Central memory CD4-positive, alpha-beta T cell (primary cell): ENCODE results near the gene CLECL1.
"Not testable (repeated sequence)": the region's sequence is repeated elsewhere in the genome, so short reads cannot be mapped to it uniquely, and the experiment has no call there.

Experiments
- DNase-seq: peaks from one replicate; pipeline ENCODE4 v3.0.0; 2022

The CLECL1 gene

DNA sequence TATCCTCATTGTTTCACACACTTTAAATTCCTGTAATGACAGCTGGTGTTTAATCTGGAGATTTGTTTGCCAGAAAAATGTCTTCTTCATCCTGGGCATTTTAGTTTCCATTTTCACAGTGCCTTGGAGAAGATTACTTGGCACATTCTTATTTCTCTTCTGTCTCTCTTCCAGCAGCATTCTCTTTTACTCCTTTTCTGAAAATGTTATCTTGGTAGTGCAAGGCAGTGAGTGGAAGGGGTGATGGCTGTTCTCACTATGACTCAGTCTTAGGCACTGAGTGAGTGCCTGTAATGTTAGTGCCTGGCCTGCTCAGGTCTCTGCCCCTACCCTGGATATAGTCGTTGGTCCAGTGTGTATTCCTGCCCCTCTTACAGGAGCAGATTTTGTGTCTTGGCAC is 13.1 kb downstream of the CLECL1 start:
- no peak for DNase-seq

DNA sequence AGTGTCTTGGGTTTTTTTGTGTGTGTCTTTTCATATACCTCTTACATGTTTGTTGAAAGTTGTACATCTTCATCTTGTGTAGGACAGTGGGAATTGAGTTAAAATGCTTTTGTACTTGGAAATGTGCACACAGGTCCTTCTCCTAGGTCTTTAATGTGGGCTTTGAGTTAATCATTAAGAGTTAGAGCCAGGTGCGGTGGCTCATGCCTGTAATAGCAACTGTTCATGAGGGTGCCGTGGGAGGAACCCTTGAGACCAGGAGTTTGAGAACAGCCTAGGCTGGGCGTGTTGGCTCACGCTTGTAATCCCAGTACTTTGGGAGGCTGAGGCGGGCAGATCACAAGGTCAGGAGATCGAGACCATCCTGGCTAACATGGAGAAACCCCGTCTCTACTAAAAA is 13.9 kb downstream of the CLECL1 start:
- DNase-seq, result no peak

DNA sequence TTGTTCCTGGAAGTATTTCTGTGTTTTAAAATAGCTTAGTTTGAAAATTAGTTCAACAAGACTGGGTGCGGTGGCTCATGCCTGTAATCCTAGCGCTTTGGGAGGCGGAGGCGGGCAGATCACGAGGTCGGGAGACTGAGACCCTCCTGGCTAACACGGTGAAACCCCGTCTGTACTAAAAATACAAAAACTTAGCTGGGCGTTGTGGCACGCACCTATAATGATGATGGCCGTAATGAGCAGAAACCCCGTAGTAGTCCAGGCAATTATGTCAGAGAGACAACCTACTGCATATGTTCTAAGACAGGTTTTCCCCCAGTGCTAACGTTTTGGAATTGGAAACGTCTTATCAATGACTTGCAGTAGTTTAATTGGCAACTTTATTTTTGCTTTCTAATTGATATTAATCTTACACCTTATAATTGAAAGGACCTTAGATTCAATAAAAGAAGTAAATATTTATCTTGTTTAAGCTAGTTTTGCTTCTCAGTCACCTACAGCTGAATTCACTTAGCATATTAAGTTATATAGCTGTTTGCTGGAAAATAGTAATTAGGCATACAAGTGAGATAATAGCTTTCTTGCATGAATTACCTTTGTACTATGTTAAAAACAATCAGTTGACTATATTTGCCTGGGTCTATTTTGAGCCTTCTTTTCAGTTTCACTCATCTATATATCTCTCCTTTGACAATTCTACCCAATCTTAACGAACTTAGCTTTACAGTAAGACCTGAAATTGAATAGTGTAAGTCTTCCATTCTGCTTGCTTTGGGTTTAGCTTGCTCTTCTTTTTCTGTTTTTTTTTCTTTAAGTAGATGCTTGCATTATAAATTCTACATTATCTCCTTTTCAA is 15.6 kb downstream of the CLECL1 start:
- no peak for DNase-seq

DNA sequence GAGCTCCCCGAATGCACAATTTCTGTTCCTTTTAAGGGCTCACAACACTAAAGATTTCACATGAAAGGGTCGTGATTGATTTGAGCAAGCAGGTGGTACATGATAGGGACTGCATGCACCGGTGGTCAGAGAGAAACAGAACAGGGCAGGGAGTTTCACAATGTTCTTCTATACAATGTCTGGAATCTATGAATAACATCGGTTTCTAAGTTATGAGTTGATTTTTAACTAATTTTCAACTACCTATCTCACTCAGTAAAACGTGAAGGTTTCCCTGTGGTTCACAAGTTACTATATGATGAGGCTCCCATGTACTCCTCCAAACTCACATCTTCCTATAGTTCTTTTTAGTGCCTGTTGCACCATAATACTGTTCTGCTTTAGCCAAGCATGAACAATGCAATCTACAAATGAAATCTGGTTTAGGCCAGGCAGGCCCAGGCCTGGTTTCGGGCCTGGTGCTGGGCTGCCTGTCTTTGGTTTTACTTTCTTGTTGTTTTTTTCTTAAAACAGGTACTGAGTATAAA is 19.8 kb downstream of the CLECL1 start:
- not testable (repeated sequence) for DNase-seq

DNA sequence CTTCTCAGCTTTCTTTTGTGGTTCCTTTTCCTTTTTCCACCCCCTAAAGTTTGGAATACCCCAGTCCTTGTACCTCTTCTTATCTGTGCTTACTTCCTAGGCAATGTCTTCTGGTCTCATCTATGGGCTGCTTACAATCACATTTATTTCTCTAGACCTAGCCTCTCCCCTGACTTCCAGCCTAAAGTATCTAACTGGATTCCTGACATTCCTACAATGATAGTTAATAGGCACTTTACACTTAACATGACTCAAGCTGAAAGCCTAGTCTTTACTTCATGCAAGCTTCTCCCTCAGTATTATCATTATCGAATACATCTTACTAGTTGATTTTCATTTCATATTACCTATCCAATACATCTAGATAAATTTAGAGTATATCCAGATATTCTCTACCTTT is 21.2 kb downstream of the CLECL1 start:
- DNase-seq, result no peak

DNA sequence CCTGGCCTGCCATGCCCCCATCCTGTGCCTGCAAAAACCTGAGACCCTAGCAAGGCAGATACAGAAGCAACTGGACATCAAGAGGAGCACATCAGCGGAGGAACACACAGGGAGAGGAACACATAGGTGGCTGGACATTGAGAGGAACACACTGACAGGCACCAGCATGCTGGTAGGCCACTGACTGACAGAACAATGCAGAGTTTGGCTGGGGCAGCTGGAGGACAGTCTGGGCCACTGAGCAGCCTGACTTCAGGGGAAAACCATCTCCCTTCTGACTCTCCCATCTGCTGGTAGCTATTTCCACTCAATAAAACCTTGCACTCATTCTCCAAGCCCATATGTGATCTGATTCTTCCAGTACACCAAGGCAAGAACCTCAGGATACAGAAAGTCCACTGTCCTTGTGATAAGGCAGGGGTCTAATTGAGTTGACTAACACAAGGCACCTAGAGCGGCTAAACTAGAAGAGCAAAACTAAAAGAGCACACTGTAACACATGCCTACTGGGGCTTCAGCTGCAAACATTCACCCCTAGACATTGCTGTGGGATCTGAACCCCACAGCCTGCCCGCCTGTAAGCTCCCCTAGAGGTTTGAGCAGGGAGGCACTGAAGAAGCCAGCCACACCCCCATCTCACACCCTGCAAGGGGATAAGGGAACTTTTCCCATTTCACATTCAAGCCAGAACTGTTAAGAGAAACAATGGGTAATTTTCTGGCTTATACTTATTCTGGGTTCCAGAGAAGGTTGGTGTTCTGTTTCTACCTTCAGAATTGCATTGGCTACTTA is 22.1 kb downstream of the CLECL1 start:
- no peak for DNase-seq

DNA sequence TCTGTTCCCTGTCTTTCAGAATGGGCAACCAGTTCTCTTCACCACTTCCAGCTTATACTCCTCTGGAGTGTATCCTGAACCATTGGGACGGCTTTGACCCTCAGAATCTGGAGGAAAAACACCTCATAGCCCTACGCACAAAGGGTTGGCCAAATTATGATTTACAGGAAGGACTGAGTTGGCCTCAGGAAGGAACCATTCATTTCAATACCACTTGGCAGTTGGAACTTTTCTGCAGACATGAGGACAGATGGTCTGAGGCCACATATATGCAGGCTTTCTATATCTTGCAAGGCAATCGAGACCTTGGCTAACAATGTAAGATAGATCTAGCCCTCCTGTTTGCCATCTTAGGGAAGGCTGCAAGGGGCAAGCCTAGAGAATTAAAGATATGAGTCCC is 24.0 kb downstream of the CLECL1 start:
- no peak for DNase-seq

DNA sequence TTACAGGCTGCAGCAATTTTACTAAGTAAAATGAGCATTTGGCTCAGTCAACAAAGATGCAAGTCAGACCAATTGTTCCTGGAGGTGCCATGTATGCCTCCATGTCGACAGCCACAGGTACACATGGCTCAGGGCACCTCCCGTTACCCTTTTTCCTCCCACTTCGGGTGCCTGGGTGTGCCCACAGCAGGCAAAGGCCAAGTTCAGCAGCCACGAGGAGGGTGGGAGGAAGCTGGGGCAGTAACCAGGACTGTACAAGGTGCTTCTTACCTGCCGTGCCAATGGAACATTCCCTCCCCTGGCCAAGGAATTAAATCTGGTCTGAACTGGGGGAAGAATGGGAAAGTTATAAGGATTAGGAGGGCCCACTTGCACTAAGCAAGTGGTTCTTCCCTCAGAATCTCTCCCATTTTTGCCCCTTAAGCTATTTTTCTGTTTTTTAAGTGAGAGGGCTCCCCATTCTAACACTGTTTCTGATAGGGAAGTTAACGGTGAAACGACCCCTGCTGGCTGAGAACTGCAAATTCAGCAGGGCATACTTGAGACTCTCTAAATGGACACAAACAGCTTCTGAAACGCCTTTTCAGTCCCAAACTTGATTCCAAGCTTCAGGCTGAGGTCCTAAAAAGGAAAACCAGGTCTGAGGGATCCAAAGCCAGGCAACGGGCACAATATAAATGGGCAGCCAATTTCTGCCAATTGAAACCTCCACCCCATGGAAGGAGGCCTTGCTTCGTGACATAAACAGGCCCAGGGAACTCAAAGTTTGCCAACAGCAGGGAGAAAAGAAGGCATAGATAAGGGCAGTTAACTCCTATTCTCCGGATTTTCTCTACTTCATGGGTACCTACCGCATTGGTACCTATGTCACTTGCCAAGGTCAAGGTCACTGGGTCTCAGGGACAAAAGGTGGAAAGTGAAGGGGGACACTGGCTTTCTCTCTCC is 24.8 kb downstream of the CLECL1 start:
- DNase-seq, result peak; percentile 69

DNA sequence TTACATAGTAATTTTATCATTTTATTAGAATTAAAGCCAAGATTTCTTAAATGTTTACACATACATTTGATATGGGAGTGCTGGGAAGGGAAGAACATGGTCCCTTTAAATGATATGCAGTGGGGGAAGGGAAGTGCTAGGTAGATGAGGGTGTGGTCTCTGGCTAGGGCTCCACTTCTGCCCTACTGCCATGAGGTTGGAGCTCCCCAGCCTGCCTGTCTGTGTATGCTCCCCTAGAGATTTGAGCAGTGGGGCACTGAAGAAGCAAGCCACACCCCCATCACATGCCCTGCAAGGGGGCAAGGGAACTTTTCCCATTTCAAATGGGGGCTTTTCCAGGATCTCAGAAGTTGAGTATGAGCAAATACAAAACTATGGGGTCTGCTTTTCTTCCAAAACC is 25.5 kb downstream of the CLECL1 start:
- no peak for DNase-seq

DNA sequence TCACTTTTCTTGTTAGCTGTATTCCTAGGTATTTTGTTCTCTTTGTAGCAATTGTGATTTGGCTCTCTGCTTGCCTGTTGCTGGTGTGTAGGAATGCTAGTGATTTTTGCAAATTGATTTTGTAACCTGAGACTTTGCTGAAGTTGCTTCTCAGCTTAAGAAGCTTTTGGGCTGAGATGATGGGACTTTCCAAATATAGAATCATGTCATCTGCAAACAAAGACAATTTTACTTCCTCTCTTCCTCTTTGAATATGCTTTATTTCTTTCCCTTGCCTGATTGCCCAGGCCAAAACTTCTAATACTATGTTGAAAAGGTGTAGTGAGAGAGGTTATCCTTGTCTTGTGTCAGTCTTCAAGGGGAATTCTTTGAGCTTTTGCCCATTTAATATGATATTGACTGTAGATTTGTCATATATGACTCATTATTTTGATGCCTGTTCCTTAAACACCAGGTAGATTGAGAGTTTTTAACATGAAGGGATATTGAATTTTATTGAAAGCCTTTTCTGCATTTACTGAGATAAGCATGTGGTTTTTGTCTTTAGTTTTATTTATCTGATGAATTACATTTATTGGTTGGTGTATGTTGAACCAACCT is 26.7 kb downstream of the CLECL1 start:
- no peak for DNase-seq

DNA sequence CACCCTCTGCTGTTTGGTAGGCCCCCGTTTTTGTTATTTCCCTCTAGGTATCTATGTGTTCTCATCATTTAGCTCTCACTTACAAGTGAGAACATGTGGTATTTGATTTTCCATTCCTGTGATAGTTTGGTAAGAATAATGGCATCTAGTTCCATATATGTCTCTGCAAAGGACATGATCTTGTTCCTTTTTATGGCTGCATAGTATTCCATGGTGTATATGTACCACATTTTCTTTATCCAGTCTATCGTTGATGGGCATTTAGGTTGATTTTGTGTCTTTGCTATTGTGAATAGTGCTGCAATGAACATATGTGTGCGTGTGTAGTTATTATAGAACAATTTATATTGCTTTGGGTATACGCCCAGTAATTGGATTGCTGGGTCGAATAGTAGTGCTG is 28.3 kb downstream of the CLECL1 start:
- not testable (repeated sequence) for DNase-seq

DNA sequence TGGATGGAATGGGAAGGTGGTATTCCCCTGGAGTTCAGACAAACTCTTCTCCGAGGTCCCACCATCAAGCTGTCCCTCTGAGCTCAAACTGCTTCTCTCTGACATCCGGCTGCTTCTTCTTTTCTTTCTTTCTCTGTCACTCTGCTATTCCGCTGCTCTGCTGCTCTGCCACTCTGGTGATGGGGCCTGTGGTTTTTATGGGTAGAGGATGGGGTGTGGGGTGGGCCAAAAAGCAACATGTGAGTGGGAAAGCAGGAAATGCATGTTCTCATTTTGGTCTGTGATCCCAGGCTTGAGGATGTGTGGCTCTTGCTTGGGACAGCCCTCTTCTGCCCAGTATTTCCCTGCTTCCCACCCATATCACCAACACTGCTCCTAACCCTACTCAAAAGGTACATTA is 30.6 kb downstream of the CLECL1 start:
- DNase-seq, result peak; percentile 57

DNA sequence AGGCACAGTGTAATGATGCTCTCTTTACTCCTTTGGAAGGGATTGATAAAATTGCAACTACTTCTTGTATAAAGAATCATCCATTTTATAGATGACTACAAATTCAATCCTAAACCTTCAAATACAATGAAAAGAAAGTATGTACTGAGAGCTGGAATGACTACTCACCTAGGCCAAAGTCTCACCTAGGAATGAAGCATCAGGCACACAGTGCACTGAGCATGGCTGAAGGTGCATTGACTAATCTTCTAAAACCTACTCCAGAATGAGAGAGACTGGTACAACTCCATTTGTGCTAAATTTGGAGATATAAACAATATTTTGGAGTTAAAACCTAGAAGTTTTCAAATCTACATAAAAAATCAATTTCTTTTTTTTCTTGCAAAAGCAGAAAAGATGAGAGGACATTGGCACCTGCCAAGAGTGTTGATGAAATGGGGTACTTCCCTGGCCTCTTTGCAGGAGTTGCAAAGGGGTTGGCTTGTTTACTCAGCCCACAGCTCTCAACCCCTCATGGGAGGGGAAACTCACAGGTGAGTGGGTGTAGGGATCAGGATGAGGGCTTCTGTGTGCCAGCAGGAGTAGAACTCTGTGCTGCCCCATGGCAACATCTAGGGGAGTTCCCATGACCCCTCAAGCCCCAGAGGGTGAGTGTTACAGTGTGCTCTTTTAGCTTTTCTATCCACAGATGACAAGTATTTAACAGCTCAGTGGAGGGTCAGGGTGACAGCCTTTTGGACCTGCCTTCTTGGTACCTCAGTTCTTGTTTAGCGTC is 31.3 kb downstream of the CLECL1 start:
- peak; percentile 20 for DNase-seq

DNA sequence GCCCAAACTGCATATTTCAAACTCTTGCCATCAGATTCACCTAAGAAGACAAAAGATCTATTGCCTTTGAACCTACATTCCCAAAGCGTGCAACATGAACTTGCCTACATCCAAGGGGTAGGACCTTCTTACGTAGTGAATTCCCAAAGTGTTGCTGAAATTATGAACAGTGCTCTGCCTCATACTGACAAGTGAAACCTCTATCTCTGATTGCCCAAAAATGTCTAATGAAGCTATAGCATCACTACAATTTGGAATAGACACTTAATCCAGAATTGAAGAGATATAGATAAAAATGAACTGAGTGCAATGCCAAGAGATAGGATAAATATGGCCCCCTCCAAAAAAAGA is 32.3 kb downstream of the CLECL1 start:
- DNase-seq, result no peak

DNA sequence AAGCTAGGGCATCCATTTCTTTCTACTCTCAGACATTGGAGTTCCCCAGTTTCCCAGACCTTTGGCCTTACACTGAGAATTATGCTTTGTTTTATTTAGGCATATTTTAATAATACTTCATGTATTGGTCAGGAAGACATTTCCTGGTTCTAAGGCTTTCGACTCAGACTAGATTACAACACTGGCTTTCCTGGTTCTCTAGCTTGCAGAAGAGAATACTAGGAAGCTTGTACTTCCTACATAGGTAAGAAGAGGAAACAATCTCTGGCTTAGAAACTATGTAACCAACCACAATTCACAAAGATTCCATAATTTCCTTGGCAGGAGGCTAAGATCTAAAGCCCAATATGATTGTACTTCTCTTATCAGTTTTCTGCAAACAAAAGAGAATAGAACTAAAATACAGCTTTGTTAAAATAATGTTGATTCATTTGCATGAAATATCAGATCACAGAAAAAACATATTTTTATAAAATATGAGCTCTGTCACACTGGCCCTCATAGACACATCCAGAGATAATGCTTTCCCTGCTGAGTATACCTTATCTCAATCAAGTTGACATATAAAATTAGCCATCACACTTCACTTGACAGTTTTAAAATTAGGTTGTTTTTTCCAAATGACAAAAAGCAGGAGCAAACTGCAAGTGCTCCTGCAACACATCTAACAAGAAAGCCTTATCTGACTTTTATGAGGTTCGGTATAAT is 32.8 kb downstream of the CLECL1 start:
- no peak for DNase-seq

DNA sequence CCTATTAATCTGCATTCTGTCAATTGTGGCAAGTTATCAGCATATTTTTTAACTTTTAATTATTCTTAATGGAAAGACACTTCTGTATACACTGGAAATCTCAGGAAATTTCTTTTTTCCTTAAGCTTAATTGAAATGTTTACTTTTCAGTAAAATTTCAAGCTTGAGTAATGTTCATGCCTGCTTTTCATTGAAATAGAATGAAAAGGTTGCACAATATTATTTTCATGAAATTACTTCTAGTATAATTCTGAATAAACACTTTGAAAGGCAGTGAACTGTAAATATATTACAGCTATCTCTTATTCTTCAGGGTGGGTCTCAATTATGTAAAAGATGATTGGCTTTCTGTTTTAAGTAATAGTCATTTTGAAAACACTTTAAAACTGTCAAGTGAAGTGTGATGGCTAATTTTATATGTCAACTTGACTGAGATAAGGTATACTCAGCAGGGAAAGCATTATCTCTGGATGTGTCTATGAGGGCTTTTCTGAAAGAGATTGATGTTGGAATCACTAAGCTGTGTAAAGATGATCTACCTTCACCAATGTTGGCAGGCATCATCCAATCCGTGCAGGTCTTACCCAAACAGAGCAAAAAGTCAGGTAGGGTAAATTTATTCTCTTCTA is 33.5 kb downstream of the CLECL1 start:
- no peak for DNase-seq

DNA sequence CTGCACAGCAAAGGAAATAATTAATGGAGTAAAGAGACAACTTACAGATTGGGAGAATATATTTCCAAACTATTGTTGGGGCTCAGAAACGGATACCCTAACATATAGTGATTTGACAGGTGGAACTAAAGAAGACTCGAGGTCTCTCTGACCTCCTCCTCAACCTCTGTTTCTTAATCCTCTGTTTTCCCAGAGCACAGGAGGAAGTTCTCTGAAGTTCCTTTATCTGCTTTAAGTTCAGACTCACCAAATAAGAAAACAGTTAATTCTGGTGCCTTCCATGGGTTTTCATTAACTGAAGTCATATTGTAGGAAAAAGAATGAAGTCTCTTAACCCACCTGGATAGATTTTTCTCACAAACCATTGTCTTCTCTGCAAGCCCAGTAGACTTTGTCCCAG is 34.2 kb downstream of the CLECL1 start:
- no peak for DNase-seq

DNA sequence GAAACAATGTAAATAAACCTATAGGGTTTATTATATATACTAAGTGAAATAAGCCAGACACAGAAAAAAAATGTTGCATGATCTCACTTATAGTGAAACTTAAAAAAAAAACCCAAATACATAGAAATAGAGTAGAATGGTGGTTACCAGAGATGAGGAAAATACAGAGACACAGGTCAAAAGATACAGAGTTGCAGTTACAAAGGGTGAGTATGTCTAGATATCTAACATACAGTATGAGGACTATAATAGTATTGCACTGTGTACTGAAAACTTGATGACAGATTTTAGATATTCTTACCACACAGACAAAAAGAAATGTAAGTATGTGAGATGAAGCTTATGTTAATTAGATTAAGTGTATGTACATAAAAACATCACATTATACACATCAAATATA is 35.3 kb downstream of the CLECL1 start:
- no peak for DNase-seq

DNA sequence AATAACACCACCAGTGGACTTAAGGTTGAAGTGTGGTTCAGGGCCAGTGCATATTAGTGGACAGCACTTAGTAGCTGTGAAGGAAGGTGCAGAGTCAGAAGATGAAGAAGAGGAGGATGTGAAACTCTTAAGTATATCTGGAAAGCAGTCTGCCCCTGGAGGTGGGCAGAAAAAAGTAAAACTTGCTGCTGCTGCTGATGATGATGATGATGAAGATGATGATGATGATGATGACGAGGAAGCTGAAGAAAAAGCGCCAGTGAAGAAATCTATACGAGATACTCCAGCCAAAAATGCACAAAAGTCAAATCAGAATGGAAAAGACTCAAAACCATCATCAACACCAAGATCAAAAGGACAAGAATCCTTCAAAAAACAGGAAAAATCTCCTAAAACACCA is 37.2 kb downstream of the CLECL1 start:
- DNase-seq, result not testable (repeated sequence)

DNA sequence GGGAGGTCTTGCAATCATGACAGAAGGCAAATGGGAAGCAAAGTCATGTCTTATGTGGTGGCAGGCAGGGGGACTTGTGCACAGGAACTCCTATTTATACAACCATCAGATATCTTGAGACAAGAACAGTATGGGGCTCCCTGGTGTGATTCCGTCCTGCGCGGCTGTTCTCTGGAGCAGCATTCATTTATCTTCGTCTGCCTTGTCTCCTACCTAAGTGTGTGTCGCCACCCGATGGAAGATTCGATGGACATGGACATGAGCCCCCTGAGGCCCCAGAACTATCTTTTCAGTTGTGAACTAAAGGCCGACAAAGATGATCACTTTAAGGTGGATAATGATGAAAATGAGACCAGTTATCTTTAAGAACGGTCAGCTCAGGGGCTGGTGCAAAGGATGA is 37.7 kb downstream of the CLECL1 start:
- not testable (repeated sequence) for DNase-seq
